ENCODE results near the gene CHRNB1.

DNA sequence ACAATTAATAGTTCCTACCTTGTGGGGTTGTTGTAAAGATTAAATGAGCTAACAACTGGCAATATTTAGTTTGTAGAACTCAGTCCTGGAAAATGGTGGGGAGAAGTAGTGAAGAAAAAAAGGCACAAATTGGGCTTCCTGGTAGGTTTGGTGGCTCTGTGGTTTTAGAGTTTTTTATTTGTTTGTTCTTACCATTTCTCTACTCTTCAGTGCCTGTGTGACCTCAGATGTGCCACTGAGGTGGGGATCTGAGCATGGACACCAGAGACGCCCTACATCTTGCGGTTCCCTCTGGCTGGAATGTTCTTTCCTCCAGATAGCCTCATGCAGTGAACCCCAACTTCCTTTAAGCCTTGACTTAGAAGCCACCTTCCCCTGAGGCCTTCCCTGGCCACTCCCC is 26.9 kb downstream of the CHRNB1 start:
- TF ChIP-seq EZH2 (IDR thresholded peaks at IDR 0.05; ENCODE audit: low read depth, unreplicated experiment) (no peak), NANOG (IDR thresholded peaks at IDR 0.05; ENCODE audit: borderline replicate concordance) (no peak), CREB1 (CRISPR knock-in tag; IDR thresholded peaks at IDR 0.05; ENCODE audit: low read depth) (no peak), POLR2AphosphoS5 (IDR thresholded peaks at IDR 0.05; ENCODE audit: low read depth) (no peak), EZH2phosphoT487 (IDR thresholded peaks at IDR 0.05; ENCODE audit: unreplicated experiment) (no peak), JUNB (IDR thresholded peaks at IDR 0.05; ENCODE audit: unreplicated experiment) (no peak), STAT1 (IDR thresholded peaks at IDR 0.05; ENCODE audit: unreplicated experiment) (no peak), ZNF114 (CRISPR knock-in tag; IDR thresholded peaks at IDR 0.05) (no peak)
- TF ChIP-seq, protein P1, sequence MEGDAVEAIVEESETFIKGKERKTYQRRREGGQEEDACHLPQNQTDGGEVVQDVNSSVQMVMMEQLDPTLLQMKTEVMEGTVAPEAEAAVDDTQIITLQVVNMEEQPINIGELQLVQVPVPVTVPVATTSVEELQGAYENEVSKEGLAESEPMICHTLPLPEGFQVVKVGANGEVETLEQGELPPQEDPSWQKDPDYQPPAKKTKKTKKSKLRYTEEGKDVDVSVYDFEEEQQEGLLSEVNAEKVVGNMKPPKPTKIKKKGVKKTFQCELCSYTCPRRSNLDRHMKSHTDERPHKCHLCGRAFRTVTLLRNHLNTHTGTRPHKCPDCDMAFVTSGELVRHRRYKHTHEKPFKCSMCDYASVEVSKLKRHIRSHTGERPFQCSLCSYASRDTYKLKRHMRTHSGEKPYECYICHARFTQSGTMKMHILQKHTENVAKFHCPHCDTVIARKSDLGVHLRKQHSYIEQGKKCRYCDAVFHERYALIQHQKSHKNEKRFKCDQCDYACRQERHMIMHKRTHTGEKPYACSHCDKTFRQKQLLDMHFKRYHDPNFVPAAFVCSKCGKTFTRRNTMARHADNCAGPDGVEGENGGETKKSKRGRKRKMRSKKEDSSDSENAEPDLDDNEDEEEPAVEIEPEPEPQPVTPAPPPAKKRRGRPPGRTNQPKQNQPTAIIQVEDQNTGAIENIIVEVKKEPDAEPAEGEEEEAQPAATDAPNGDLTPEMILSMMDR (conservative IDR thresholded peaks at IDR 0.05; ENCODE audit: low read depth in 2 of 2): no peak
- TF ChIP-seq, protein P2, sequence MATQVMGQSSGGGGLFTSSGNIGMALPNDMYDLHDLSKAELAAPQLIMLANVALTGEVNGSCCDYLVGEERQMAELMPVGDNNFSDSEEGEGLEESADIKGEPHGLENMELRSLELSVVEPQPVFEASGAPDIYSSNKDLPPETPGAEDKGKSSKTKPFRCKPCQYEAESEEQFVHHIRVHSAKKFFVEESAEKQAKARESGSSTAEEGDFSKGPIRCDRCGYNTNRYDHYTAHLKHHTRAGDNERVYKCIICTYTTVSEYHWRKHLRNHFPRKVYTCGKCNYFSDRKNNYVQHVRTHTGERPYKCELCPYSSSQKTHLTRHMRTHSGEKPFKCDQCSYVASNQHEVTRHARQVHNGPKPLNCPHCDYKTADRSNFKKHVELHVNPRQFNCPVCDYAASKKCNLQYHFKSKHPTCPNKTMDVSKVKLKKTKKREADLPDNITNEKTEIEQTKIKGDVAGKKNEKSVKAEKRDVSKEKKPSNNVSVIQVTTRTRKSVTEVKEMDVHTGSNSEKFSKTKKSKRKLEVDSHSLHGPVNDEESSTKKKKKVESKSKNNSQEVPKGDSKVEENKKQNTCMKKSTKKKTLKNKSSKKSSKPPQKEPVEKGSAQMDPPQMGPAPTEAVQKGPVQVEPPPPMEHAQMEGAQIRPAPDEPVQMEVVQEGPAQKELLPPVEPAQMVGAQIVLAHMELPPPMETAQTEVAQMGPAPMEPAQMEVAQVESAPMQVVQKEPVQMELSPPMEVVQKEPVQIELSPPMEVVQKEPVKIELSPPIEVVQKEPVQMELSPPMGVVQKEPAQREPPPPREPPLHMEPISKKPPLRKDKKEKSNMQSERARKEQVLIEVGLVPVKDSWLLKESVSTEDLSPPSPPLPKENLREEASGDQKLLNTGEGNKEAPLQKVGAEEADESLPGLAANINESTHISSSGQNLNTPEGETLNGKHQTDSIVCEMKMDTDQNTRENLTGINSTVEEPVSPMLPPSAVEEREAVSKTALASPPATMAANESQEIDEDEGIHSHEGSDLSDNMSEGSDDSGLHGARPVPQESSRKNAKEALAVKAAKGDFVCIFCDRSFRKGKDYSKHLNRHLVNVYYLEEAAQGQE (IDR thresholded peaks at IDR 0.05; ENCODE audit: unreplicated experiment): no peak
- TF ChIP-seq, protein P3, sequence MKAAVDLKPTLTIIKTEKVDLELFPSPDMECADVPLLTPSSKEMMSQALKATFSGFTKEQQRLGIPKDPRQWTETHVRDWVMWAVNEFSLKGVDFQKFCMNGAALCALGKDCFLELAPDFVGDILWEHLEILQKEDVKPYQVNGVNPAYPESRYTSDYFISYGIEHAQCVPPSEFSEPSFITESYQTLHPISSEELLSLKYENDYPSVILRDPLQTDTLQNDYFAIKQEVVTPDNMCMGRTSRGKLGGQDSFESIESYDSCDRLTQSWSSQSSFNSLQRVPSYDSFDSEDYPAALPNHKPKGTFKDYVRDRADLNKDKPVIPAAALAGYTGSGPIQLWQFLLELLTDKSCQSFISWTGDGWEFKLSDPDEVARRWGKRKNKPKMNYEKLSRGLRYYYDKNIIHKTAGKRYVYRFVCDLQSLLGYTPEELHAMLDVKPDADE (IDR thresholded peaks at IDR 0.05): no peak

All from GM23338 (cell line).